Measurements from ENCODE around the gene APLF.
"Not testable (repeated sequence)": the region's sequence is repeated elsewhere in the genome, so short reads cannot be mapped to it uniquely, and the experiment has no call there.

Gene APLF

GRCh38 chr2:68516051-68516955 lies 48.9 kb downstream of the APLF start:
- no peak for FAIRE-seq
- DNase-seq (ENCODE audit: extremely low spot score, insufficient read length, low read depth) = no peak

GRCh38 chr2:68519236-68519635 lies 51.9 kb downstream of the APLF start:
- FAIRE-seq (no peak), DNase-seq (ENCODE audit: extremely low spot score, insufficient read length, low read depth) (no peak)

GRCh38 chr2:68521037-68521436 lies 53.7 kb downstream of the APLF start:
- DNase-seq (ENCODE audit: extremely low spot score, insufficient read length, low read depth) (no peak), FAIRE-seq (no peak)

- DNase-seq (ENCODE audit: extremely low spot score, insufficient read length, low read depth); FAIRE-seq: not testable (repeated sequence)
These were observed 59.6 kb downstream of the APLF start for GRCh38 chr2:68526943-68527342.

- DNase-seq (ENCODE audit: extremely low spot score, insufficient read length, low read depth); FAIRE-seq: not testable (repeated sequence)
These were observed 60.1 kb downstream of the APLF start for GRCh38 chr2:68527343-68528081.

- not testable (repeated sequence) for FAIRE-seq; DNase-seq (ENCODE audit: extremely low spot score, insufficient read length, low read depth)
These were observed 61.8 kb downstream of the APLF start for GRCh38 chr2:68529156-68529555.

GRCh38 chr2:68529651-68530050 lies 62.3 kb downstream of the APLF start:
- FAIRE-seq; DNase-seq (ENCODE audit: extremely low spot score, insufficient read length, low read depth): not testable (repeated sequence)

GRCh38 chr2:68536000-68536399 lies 68.6 kb downstream of the APLF start:
- no peak for DNase-seq (ENCODE audit: extremely low spot score, insufficient read length, low read depth)

GRCh38 chr2:68537011-68537410 lies 69.6 kb downstream of the APLF start:
- FAIRE-seq (no peak), DNase-seq (ENCODE audit: extremely low spot score, insufficient read length, low read depth) (no peak)

More at GRCh38 chr2:68536000-68536399, 68.6 kb downstream of the APLF start:
- no peak for FAIRE-seq

GRCh38 chr2:68537809-68538208 lies 70.4 kb downstream of the APLF start:
- DNase-seq (ENCODE audit: extremely low spot score, insufficient read length, low read depth) (no peak), FAIRE-seq (no peak)

- FAIRE-seq = no peak
These were observed 77.4 kb downstream of the APLF start for GRCh38 chr2:68544811-68545210.

GRCh38 chr2:68548396-68548795 lies 81.0 kb downstream of the APLF start:
- DNase-seq (ENCODE audit: extremely low spot score, insufficient read length, low read depth) (no peak), FAIRE-seq (no peak)

More at GRCh38 chr2:68544811-68545210, 77.4 kb downstream of the APLF start:
- DNase-seq (ENCODE audit: extremely low spot score, insufficient read length, low read depth) = no peak

GRCh38 chr2:68553098-68553497 lies 85.7 kb downstream of the APLF start:
- FAIRE-seq (no peak), DNase-seq (ENCODE audit: extremely low spot score, insufficient read length, low read depth) (no peak)

GRCh38 chr2:68555425-68556206 lies 88.2 kb downstream of the APLF start:
- not testable (repeated sequence) for FAIRE-seq; DNase-seq (ENCODE audit: extremely low spot score, insufficient read length, low read depth)

- DNase-seq (ENCODE audit: extremely low spot score, insufficient read length, low read depth) = no peak
- FAIRE-seq = no peak
These were observed 89.0 kb downstream of the APLF start for GRCh38 chr2:68556381-68556780.

- FAIRE-seq (no peak), DNase-seq (ENCODE audit: extremely low spot score, insufficient read length, low read depth) (no peak)
These were observed 91.2 kb downstream of the APLF start for GRCh38 chr2:68558576-68558975.

- DNase-seq (ENCODE audit: extremely low spot score, insufficient read length, low read depth) (no peak), FAIRE-seq (no peak)
These were observed 92.3 kb downstream of the APLF start for GRCh38 chr2:68559692-68560091.

GRCh38 chr2:68560545-68560944 lies 93.2 kb downstream of the APLF start:
- DNase-seq (ENCODE audit: extremely low spot score, insufficient read length, low read depth) (no peak), FAIRE-seq (no peak)

- FAIRE-seq = no peak
- no peak for DNase-seq (ENCODE audit: extremely low spot score, insufficient read length, low read depth)
These were observed 94.0 kb downstream of the APLF start for GRCh38 chr2:68561372-68561771.

GRCh38 chr2:68562934-68563333 lies 95.5 kb downstream of the APLF start:
- no peak for FAIRE-seq

More at GRCh38 chr2:68562934-68563333, 95.5 kb downstream of the APLF start:
- no peak for DNase-seq (ENCODE audit: extremely low spot score, insufficient read length, low read depth)
